Keratinocyte (primary cell): ENCODE results near the gene GLRX2. TPM values are rescaled to one million over a fixed set of nuclear protein-coding genes. Genes with fewer than 3 reads are reported as not detected.

Source experiments
- DNase-seq: peaks from one replicate; pipeline ENCODE4 v3.0.0-alpha.2; 2011; ENCODE audit warnings: low read depth, missing footprints, low spot score
- FAIRE-seq: peaks from 2 replicates; lab custom pipeline; 2011; peaks lifted over from hg19 to GRCh38; lab: Jason Lieb, UNC
- H2AFZ ChIP-seq: 2 replicates; pipeline ENCODE4 v1.6.0; 2012; ENCODE audit warnings: low read length, control low read depth, inconsistent platforms; ENCODE audit not compliant: control insufficient read depth
- H3K27ac ChIP-seq: 2 replicates; pipeline ENCODE4 v1.5.1; 2011; ENCODE audit warnings: low read length; ENCODE audit not compliant: control insufficient read depth, insufficient read depth
- H3K27me3 ChIP-seq: 3 replicates; pipeline ENCODE4 v1.6.0; 2011; ENCODE audit warnings: low read length; ENCODE audit not compliant: control insufficient read depth, insufficient read depth; ENCODE audit errors: extremely low read depth
- H3K36me3 ChIP-seq, 2 experiments: 2 replicates in 1 of 2; 3 replicates in 1 of 2; pipeline ENCODE4 v1.5.1; 2011; ENCODE audit warnings: low read length in 2 of 2, mild to moderate bottlenecking in 1 of 2; ENCODE audit not compliant: control insufficient read depth in 2 of 2, insufficient read depth in 2 of 2; ENCODE audit errors: extremely low read depth in 1 of 2
- H3K4me1 ChIP-seq: 3 replicates; pipeline ENCODE4 v1.5.1; 2011; ENCODE audit warnings: low read length; ENCODE audit not compliant: control insufficient read depth, insufficient read depth; ENCODE audit errors: extremely low read depth
- H3K4me2 ChIP-seq: 3 replicates; pipeline ENCODE4 v1.6.0; 2011; ENCODE audit warnings: low read depth, low read length; ENCODE audit not compliant: control insufficient read depth, insufficient read depth; ENCODE audit errors: extremely low read depth
- H3K4me3 ChIP-seq, 3 experiments: fragments of 200-600 bp in 1 of 3; sonication (generic) in 1 of 3; 2 replicates in 2 of 3; 3 replicates in 1 of 3; pipeline ENCODE4 v1.5.1; 2011 to 2016; ENCODE audit warnings: low read length in 3 of 3, mild to moderate bottlenecking in 3 of 3, control low read depth in 2 of 3, inconsistent platforms in 1 of 3, low read depth in 1 of 3, mixed read lengths in 1 of 3, mixed run types in 1 of 3, moderate library complexity in 1 of 3; ENCODE audit not compliant: control insufficient read depth in 2 of 3, insufficient read depth in 2 of 3; ENCODE audit errors: extremely low read depth in 1 of 3
- H3K79me2 ChIP-seq: 2 replicates; pipeline ENCODE4 v1.6.0; 2012; ENCODE audit warnings: low read length; ENCODE audit not compliant: control insufficient read depth, insufficient read depth
- H3K9ac ChIP-seq: 3 replicates; pipeline ENCODE4 v1.6.0; 2011; ENCODE audit warnings: low read length; ENCODE audit not compliant: control insufficient read depth, insufficient read depth; ENCODE audit errors: extremely low read depth
- H3K9me1 ChIP-seq: 3 replicates; pipeline ENCODE4 v1.6.0; 2011; ENCODE audit warnings: low read length; ENCODE audit not compliant: control insufficient read depth, insufficient read depth; ENCODE audit errors: extremely low read depth
- H3K9me3 ChIP-seq: 2 replicates; pipeline ENCODE4 v1.5.1; 2012; ENCODE audit warnings: low read depth, low read length; ENCODE audit not compliant: control insufficient read depth
- H4K20me1 ChIP-seq: 3 replicates; pipeline ENCODE4 v1.6.0; 2011; ENCODE audit warnings: low read length; ENCODE audit not compliant: control insufficient read depth, insufficient read depth; ENCODE audit errors: extremely low read depth
- CTCF ChIP-seq, 3 experiments: IDR thresholded peaks in 1 of 3; conservative IDR thresholded peaks in 1 of 3; optimal IDR thresholded peaks in 1 of 3; 2 replicates in 2 of 3; 3 replicates in 1 of 3; pipeline versions ENCODE3 to v1.5.1; 2011; ENCODE audit warnings: low read length in 3 of 3, mild to moderate bottlenecking in 3 of 3, moderate library complexity in 2 of 3, control low read depth in 1 of 3, inconsistent platforms in 1 of 3; ENCODE audit not compliant: insufficient read depth in 2 of 3; ENCODE audit errors: extremely low read depth in 1 of 3
- EZH2 ChIP-seq: IDR thresholded peaks from one replicate; pipeline ENCODE4 v1.6.1; 2012; ENCODE audit warnings: inconsistent platforms, mild to moderate bottlenecking, low read length, moderate library complexity
- dilution Hi-C: fragments of 300-500 bp; cut with MboI; formaldehyde crosslinking; loops from one replicate; pipeline ENCODE4 v1.7.0; 2020; ENCODE audit warnings: low sequenced_read_pairs; ENCODE audit not compliant: extremely low pct_ligation_motif_present
- polyA plus RNA-seq, 5 experiments: library from polyadenylated mRNA; depleted of rRNA in 3 of 5; stranded (reverse) in 3 of 5; stranded (forward) in 1 of 5; unstranded in 1 of 5; fragments of >200 nt; gene quantifications; 1 replicate in 1 of 5; 2 replicates in 3 of 5; 3 replicates in 1 of 5; pipeline versions ENCODE4 v1.2.1 to v1.2.3, GENCODE V29; 2011 to 2012; ENCODE audit warnings: missing spikeins in 2 of 5, low read depth in 1 of 5, low replicate concordance in 1 of 5

Gene GLRX2
- polyA plus RNA-seq, 1 donor (not counting 4 experiments of a cell fraction or from before 2014, with no cell fraction given), result 29.2 TPM

GRCh38 chr1:193065954-193066353 lies 39.3 kb downstream of the GLRX2 start:
- FAIRE-seq, result no peak
- dilution Hi-C loops, result no loop called here
- H4K20me1 ChIP-seq, result no peaks in the 10 kb centered on the region

GRCh38 chr1:193062698-193063463 lies 42.3 kb downstream of the GLRX2 start:
- H3K9me1 ChIP-seq, result no peaks in the 10 kb centered on the region
- H3K9ac ChIP-seq, result no peak overlapping the region
- no peaks in the 10 kb centered on the region for H4K20me1 ChIP-seq
- no peaks in the 10 kb centered on the region for H3K9me3 ChIP-seq
- no peak overlapping the region for H2AFZ ChIP-seq
- H3K4me1 ChIP-seq, result peaks cover 8% of the 10 kb centered on the region
- H3K79me2 ChIP-seq, result peaks cover 83% of the 10 kb centered on the region
- no peak overlapping the region for H3K4me3 ChIP-seq
- TF ChIP-seq EZH2 (no peak), CTCF (optimal IDR thresholded peaks at IDR 0.05 in 1 of 3, IDR thresholded peaks at IDR 0.05 in 1 of 3, conservative IDR thresholded peaks at IDR 0.05 in 1 of 3; ENCODE audit: extremely low read depth in 1 of 3, insufficient read depth in 2 of 3, low read length in 3 of 3) (no peak)
- dilution Hi-C loops, result no loop called here
- H3K36me3 ChIP-seq, result no peaks in the 10 kb centered on the region
- FAIRE-seq, result no peak
- no peak overlapping the region for H3K27ac ChIP-seq
- H3K27me3 ChIP-seq, result no peaks in the 10 kb centered on the region
- H3K4me2 ChIP-seq, result no peak overlapping the region
- DNase-seq, result no peak

More at GRCh38 chr1:193065954-193066353, 39.3 kb downstream of the GLRX2 start:
- no peak for DNase-seq
- Histone ChIP-seq H3K9ac (no peak overlapping the region), H3K4me1 (peaks cover 5% of the 10 kb centered on the region), H2AFZ (no peak overlapping the region), H3K27ac (no peak overlapping the region), H3K4me3 (no peak overlapping the region), H3K36me3 (peaks cover 3 to 9% of the 10 kb centered on the region in 2 experiments), H3K4me2 (no peak overlapping the region), H3K27me3 (no peaks in the 10 kb centered on the region), H3K79me2 (peaks cover 85% of the 10 kb centered on the region), H3K9me1 (no peaks in the 10 kb centered on the region), H3K9me3 (no peaks in the 10 kb centered on the region)
- TF ChIP-seq CTCF (optimal IDR thresholded peaks at IDR 0.05 in 1 of 3, IDR thresholded peaks at IDR 0.05 in 1 of 3, conservative IDR thresholded peaks at IDR 0.05 in 1 of 3; ENCODE audit: extremely low read depth in 1 of 3, insufficient read depth in 2 of 3, low read length in 3 of 3), result no peak
- TF ChIP-seq EZH2, result no peak
